ENCODE data around the gene TAS2R60.

DNA sequence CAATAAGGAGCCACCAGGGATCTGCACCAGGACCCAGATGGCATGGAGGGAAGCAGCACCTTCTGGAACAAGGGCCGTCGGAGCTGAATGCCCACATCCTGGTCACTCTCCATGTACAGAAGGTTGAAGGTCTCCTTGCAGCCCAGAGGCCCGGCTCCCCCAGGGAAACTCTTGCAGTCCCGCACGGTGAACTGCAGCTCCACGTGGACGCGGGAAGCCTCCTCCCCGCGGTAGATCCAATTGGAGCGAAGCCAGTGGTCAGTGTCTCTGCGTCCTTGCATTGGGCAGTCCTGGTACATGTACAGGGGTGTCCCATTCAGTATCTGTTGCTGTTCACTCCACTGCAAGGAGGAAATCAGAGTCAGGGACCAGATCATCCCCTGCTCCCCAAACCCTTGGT lies 42.0 kb upstream of the TAS2R60 start:
- TF ChIP-seq, protein P1, sequence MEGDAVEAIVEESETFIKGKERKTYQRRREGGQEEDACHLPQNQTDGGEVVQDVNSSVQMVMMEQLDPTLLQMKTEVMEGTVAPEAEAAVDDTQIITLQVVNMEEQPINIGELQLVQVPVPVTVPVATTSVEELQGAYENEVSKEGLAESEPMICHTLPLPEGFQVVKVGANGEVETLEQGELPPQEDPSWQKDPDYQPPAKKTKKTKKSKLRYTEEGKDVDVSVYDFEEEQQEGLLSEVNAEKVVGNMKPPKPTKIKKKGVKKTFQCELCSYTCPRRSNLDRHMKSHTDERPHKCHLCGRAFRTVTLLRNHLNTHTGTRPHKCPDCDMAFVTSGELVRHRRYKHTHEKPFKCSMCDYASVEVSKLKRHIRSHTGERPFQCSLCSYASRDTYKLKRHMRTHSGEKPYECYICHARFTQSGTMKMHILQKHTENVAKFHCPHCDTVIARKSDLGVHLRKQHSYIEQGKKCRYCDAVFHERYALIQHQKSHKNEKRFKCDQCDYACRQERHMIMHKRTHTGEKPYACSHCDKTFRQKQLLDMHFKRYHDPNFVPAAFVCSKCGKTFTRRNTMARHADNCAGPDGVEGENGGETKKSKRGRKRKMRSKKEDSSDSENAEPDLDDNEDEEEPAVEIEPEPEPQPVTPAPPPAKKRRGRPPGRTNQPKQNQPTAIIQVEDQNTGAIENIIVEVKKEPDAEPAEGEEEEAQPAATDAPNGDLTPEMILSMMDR (IDR thresholded peaks at IDR 0.05), result no peak
- no peak for TF ChIP-seq POLR2A (IDR thresholded peaks at IDR 0.05)

Measured in lower leg skin (tissue), 3 donors.